A549 (cell line): ENCODE measurements around the gene JADE3. TPM values are rescaled to one million over a fixed set of nuclear protein-coding genes. Genes with fewer than 3 reads are reported as not detected.

Experiments
- ATAC-seq, 2 experiments: fragments of 200-7000 bp in 1 of 2; fragments of >200 bp in 1 of 2; cut with Nextera tagmentation in 1 of 2; cut with Tn5 transposase in 1 of 2; 3 replicates each; pipeline versions ENCODE4 v1.8.0 to v1.9.1; 2018 to 2020; ENCODE audit warnings: mild to moderate bottlenecking in 1 of 2, moderate library complexity in 1 of 2
- CTCF ChIA-PET: fragments of 300-600 bp; sonication (Branson Sonifier 250); formaldehyde crosslinking; extraction: SDS; loops from one replicate; lab custom pipeline; 2021; ENCODE audit warnings: antibody characterized with exemption, inconsistent platforms; lab: Yijun Ruan, JAX
- POLR2A ChIA-PET: fragments of 350-600 bp; formaldehyde crosslinking; extraction: SDS; loops from one replicate; lab custom pipeline; 2021; ENCODE audit warnings: antibody characterized with exemption, inconsistent platforms; lab: Yijun Ruan, JAX
- DNase-seq, 2 experiments: peaks; one replicate each; pipeline versions ENCODE4 v3.0.0 to v3.0.0-alpha.2; 2011 to 2016; ENCODE audit warnings: low read depth in 1 of 2, low spot score in 1 of 2
- FAIRE-seq: peaks from 2 replicates; lab custom pipeline; 2011; peaks lifted over from hg19 to GRCh38; lab: Jason Lieb, UNC
- H3K27ac ChIP-seq, 2 experiments: fragments of >200 bp; sonication (Bioruptor Twin); formaldehyde crosslinking; 3 replicates each; pipeline ENCODE4 v1.5.1; 2016 to 2017
- H3K4me1 ChIP-seq: fragments of >200 bp; sonication (Bioruptor Twin); formaldehyde crosslinking; 3 replicates; pipeline ENCODE4 v1.6.1; 2016
- H3K4me2 ChIP-seq: fragments of >200 bp; sonication (Bioruptor Twin); formaldehyde crosslinking; 3 replicates; pipeline ENCODE4 v1.6.1; 2016
- H3K4me3 ChIP-seq: fragments of >200 bp; sonication (Bioruptor Twin); formaldehyde crosslinking; 3 replicates; pipeline ENCODE4 v1.5.1; 2016
- H3K9me3 ChIP-seq: fragments of >200 bp; sonication (Bioruptor Twin); formaldehyde crosslinking; 3 replicates; pipeline ENCODE4 v1.6.1; 2016
- CEBPB ChIP-seq, 2 experiments: fragments of >200 bp in 1 of 2; sonication (Bioruptor Twin) in 1 of 2; formaldehyde crosslinking in 1 of 2; IDR thresholded peaks; 2 replicates each; pipeline ENCODE4 v1.6.1; 2012 to 2016
- CHD2 ChIP-seq: fragments of 150-350 bp; IDR thresholded peaks from 2 replicates; pipeline ENCODE4 v1.6.1; 2014; ENCODE audit warnings: low read length; ENCODE audit not compliant: partially characterized antibody
- CTCF ChIP-seq: fragments of >200 bp; sonication (Bioruptor Twin); formaldehyde crosslinking; IDR thresholded peaks from 3 replicates; pipeline ENCODE4 v1.5.1; 2016
- EHF ChIP-seq: fragments of 250-450 bp; sonication (Bioruptor Pico); IDR thresholded peaks from 2 replicates; pipeline ENCODE4 v1.5.0; 2020; ENCODE audit warnings: mild to moderate bottlenecking
- ESRRA ChIP-seq: fragments of 150-350 bp; IDR thresholded peaks from 2 replicates; pipeline ENCODE4 v1.6.1; 2014; ENCODE audit warnings: mild to moderate bottlenecking, low read length, borderline replicate concordance
- FOSB ChIP-seq: fragments of 250-450 bp; sonication (Bioruptor Pico); IDR thresholded peaks from 2 replicates; pipeline ENCODE4 v1.5.0; 2020; ENCODE audit warnings: mild to moderate bottlenecking, moderate library complexity
- HDAC2 ChIP-seq: fragments of 200-600 bp; sonication (generic); IDR thresholded peaks from 2 replicates; pipeline ENCODE4 v1.6.1; 2016
- KDM1A ChIP-seq: fragments of 200-600 bp; sonication (generic); IDR thresholded peaks from 2 replicates; pipeline ENCODE4 v1.6.1; 2016; ENCODE audit warnings: low read depth, mild to moderate bottlenecking
- KDM5A ChIP-seq: fragments of 200-600 bp; sonication (generic); IDR thresholded peaks from 2 replicates; pipeline ENCODE4 v1.6.1; 2016; ENCODE audit warnings: antibody characterized with exemption, mild to moderate bottlenecking
- PBX3 ChIP-seq: IDR thresholded peaks from 2 replicates; pipeline ENCODE4 v1.6.1; 2012
- RARB ChIP-seq: fragments of 250-450 bp; sonication (Bioruptor Pico); IDR thresholded peaks from 2 replicates; pipeline ENCODE4 v1.8.0; 2021; ENCODE audit warnings: mild to moderate bottlenecking, moderate library complexity
- RCOR1 ChIP-seq: fragments of 150-350 bp; IDR thresholded peaks from 2 replicates; pipeline ENCODE4 v1.6.1; 2014; ENCODE audit warnings: antibody characterized with exemption, low read length, low read depth
- RFX5 ChIP-seq: fragments of 450-650 bp; IDR thresholded peaks from 2 replicates; pipeline ENCODE4 v1.7.1; 2014; ENCODE audit warnings: antibody characterized with exemption, mild to moderate bottlenecking, moderate library complexity
- SMC3 ChIP-seq: fragments of >200 bp; sonication (Bioruptor Twin); formaldehyde crosslinking; IDR thresholded peaks from 3 replicates; pipeline ENCODE4 v1.6.1; 2018; ENCODE audit warnings: inconsistent platforms
- TFCP2L1 ChIP-seq: fragments of 250-450 bp; sonication (Bioruptor Pico); IDR thresholded peaks from 2 replicates; pipeline ENCODE4 v1.5.0; 2021; ENCODE audit warnings: mild to moderate bottlenecking
- TP53 ChIP-seq: fragments of 250-450 bp; sonication (Bioruptor Pico); IDR thresholded peaks from 2 replicates; pipeline ENCODE4 v1.5.0; 2021; ENCODE audit warnings: mild to moderate bottlenecking, moderate library complexity
- ZNF302 ChIP-seq: fragments of 250-450 bp; sonication (Bioruptor Pico); IDR thresholded peaks from 2 replicates; pipeline ENCODE4 v1.9.0; 2021; ENCODE audit warnings: inconsistent platforms, mild to moderate bottlenecking, moderate library complexity
- WGBS: methylation state at CpG from one replicate; pipeline ENCODE4 v1.1.6; 2017; ENCODE audit errors: missing lambda C conversion rate; 5-methylcytosine and 5-hydroxymethylcytosine counted together
- polyA plus RNA-seq, 4 experiments: library from polyadenylated mRNA; depleted of rRNA in 3 of 4; stranded (reverse); fragments of >200 nt; fragmentation: RNase III in 1 of 4; extraction: RNeasy Plus Mini Kit Qiagen cat#74134 plus additional on column Dnase treatment in 1 of 4; gene quantifications; 2 replicates in 3 of 4; 3 replicates in 1 of 4; pipeline ENCODE4 v1.2.3, GENCODE V29; 2011 to 2017
- TF ChIP-seq, protein P1 (sequence below): fragments of 200-600 bp; sonication (generic); IDR thresholded peaks from 2 replicates; pipeline ENCODE4 v1.6.1; 2016; ENCODE audit warnings: antibody characterized with exemption, mild to moderate bottlenecking, moderate library complexity
- TF ChIP-seq, protein P2 (sequence below): IDR thresholded peaks from 2 replicates; pipeline ENCODE4 v1.6.1; 2012
- TF ChIP-seq, protein P3 (sequence below): fragments of 450-650 bp; IDR thresholded peaks from 2 replicates; pipeline ENCODE4 v1.6.1; 2014; ENCODE audit warnings: antibody characterized with exemption
- TF ChIP-seq, protein P4 (sequence below): fragments of 150-350 bp; IDR thresholded peaks from 2 replicates; pipeline ENCODE4 v1.6.1; 2014; ENCODE audit warnings: low read depth, mild to moderate bottlenecking, low read length
- TF ChIP-seq, protein P5 (sequence below): fragments of 250-450 bp; sonication (Bioruptor Pico); IDR thresholded peaks from 2 replicates; pipeline ENCODE4 v1.5.0; 2021; ENCODE audit warnings: mild to moderate bottlenecking, moderate library complexity, borderline replicate concordance

JADE3 gene
- polyA plus RNA-seq, 2 of the 4 experiments (the other 2 are of a cell fraction): 10.6 to 19.8 TPM

- no peak within 1 kb of the TSS for H3K27ac ChIP-seq
- TF ChIP-seq SMC3 (no peak), FOSB (no peak), PBX3 (no peak), RCOR1 (no peak), ZNF302 (CRISPR knock-in tag) (no peak), HDAC2 (no peak), ESRRA (no peak), CTCF (no peak)
- TF ChIP-seq, protein P1, sequence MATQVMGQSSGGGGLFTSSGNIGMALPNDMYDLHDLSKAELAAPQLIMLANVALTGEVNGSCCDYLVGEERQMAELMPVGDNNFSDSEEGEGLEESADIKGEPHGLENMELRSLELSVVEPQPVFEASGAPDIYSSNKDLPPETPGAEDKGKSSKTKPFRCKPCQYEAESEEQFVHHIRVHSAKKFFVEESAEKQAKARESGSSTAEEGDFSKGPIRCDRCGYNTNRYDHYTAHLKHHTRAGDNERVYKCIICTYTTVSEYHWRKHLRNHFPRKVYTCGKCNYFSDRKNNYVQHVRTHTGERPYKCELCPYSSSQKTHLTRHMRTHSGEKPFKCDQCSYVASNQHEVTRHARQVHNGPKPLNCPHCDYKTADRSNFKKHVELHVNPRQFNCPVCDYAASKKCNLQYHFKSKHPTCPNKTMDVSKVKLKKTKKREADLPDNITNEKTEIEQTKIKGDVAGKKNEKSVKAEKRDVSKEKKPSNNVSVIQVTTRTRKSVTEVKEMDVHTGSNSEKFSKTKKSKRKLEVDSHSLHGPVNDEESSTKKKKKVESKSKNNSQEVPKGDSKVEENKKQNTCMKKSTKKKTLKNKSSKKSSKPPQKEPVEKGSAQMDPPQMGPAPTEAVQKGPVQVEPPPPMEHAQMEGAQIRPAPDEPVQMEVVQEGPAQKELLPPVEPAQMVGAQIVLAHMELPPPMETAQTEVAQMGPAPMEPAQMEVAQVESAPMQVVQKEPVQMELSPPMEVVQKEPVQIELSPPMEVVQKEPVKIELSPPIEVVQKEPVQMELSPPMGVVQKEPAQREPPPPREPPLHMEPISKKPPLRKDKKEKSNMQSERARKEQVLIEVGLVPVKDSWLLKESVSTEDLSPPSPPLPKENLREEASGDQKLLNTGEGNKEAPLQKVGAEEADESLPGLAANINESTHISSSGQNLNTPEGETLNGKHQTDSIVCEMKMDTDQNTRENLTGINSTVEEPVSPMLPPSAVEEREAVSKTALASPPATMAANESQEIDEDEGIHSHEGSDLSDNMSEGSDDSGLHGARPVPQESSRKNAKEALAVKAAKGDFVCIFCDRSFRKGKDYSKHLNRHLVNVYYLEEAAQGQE: no peak
- TF ChIP-seq, protein P2, sequence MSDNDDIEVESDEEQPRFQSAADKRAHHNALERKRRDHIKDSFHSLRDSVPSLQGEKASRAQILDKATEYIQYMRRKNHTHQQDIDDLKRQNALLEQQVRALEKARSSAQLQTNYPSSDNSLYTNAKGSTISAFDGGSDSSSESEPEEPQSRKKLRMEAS: no peak
- TF ChIP-seq, protein P3, sequence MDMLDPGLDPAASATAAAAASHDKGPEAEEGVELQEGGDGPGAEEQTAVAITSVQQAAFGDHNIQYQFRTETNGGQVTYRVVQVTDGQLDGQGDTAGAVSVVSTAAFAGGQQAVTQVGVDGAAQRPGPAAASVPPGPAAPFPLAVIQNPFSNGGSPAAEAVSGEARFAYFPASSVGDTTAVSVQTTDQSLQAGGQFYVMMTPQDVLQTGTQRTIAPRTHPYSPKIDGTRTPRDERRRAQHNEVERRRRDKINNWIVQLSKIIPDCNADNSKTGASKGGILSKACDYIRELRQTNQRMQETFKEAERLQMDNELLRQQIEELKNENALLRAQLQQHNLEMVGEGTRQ: no peak
- TF ChIP-seq, protein P4, sequence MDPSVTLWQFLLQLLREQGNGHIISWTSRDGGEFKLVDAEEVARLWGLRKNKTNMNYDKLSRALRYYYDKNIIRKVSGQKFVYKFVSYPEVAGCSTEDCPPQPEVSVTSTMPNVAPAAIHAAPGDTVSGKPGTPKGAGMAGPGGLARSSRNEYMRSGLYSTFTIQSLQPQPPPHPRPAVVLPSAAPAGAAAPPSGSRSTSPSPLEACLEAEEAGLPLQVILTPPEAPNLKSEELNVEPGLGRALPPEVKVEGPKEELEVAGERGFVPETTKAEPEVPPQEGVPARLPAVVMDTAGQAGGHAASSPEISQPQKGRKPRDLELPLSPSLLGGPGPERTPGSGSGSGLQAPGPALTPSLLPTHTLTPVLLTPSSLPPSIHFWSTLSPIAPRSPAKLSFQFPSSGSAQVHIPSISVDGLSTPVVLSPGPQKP: no peak
- no peak within 1 kb of the TSS for H3K4me2 ChIP-seq
- 91% methylated on average over 26 of the region's 59 CpGs for WGBS
- no peaks in the 10 kb centered on the region for H3K9me3 ChIP-seq
- no peaks in the 10 kb centered on the region for H3K4me1 ChIP-seq
- POLR2A ChIA-PET: no interaction called here
- CTCF ChIA-PET: no interaction called here
- no peak within 1 kb of the TSS for H3K4me3 ChIP-seq
- DNase-seq (no peak), ATAC-seq (no peak), FAIRE-seq (no peak)
Observed at GRCh38 chrX:47078129-47079043, 166.2 kb downstream of the JADE3 start, which contains the start of gene RGN. RGN (plus strand) TSS chrX:47078443; CDS start chrX:47081145, 2,702 bp downstream.

GRCh38 chrX:47080215-47080914 is 168.1 kb downstream of the JADE3 start:
- Histone ChIP-seq H3K4me3 (no peak overlapping the region), H3K9me3 (no peaks in the 10 kb centered on the region), H3K4me1 (no peaks in the 10 kb centered on the region), H3K4me2 (no peak overlapping the region), H3K27ac (no peak overlapping the region)
- DNase-seq (no peak), FAIRE-seq (no peak), ATAC-seq (no peak)
- TF ChIP-seq KDM5A (no peak), KDM1A (no peak), RARB (CRISPR knock-in tag) (no peak), RFX5 (no peak), EHF (CRISPR knock-in tag) (no peak), CHD2 (no peak), TP53 (CRISPR knock-in tag) (no peak), FOSB (no peak), TFCP2L1 (CRISPR knock-in tag) (no peak), CEBPB (IDR thresholded peaks at IDR 0.05) (no peak)
- TF ChIP-seq, protein P5, sequence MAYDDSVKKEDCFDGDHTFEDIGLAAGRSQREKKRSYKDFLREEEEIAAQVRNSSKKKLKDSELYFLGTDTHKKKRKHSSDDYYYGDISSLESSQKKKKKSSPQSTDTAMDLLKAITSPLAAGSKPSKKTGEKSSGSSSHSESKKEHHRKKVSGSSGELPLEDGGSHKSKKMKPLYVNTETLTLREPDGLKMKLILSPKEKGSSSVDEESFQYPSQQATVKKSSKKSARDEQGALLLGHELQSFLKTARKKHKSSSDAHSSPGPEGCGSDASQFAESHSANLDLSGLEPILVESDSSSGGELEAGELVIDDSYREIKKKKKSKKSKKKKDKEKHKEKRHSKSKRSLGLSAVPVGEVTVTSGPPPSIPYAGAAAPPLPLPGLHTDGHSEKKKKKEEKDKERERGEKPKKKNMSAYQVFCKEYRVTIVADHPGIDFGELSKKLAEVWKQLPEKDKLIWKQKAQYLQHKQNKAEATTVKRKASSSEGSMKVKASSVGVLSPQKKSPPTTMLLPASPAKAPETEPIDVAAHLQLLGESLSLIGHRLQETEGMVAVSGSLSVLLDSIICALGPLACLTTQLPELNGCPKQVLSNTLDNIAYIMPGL (CRISPR knock-in tag): no peak
- 77% methylated on average over 9 of the region's 9 CpGs for WGBS
- ChIA-PET POLR2A (no interaction called here), CTCF (interaction anchor here (1.3 kb wide), 1 partner anchor 177 kb away, joined by 3 read pairs; no protein-coding TSS in a partner anchor)
